Skeletal muscle tissue (tissue), 4 donors: ENCODE measurements around the gene HMSD. TPM values are rescaled to one million over a fixed set of nuclear protein-coding genes. Genes with fewer than 3 reads are reported as not detected.

Source experiments
- H3K27ac ChIP-seq: one replicate; pipeline ENCODE4 v1.7.0; 2013; ENCODE audit warnings: mild to moderate bottlenecking, low read depth, low read length, inconsistent platforms
- H3K27me3 ChIP-seq, 3 donors: one replicate each; pipeline ENCODE4 v1.7.0; 2013; ENCODE audit warnings: low read length in 3 of 3; ENCODE audit not compliant: control insufficient read depth in 3 of 3, insufficient read depth in 3 of 3
- H3K36me3 ChIP-seq, 3 donors: one replicate each; pipeline ENCODE4 v1.7.0; 2013; ENCODE audit warnings: low read length in 3 of 3; ENCODE audit not compliant: control insufficient read depth in 3 of 3, insufficient read depth in 3 of 3
- H3K4me1 ChIP-seq, 3 donors: one replicate each; pipeline ENCODE4 v1.7.0; 2013; ENCODE audit warnings: low read length in 3 of 3, mild to moderate bottlenecking in 3 of 3; ENCODE audit not compliant: control insufficient read depth in 3 of 3, insufficient read depth in 3 of 3
- H3K4me3 ChIP-seq, 3 donors: one replicate each; pipeline ENCODE4 v1.7.0; 2013; ENCODE audit warnings: low read length in 3 of 3
- H3K9ac ChIP-seq, 3 donors: one replicate each; pipeline ENCODE4 v1.7.0; 2013; ENCODE audit warnings: low read length in 3 of 3, mild to moderate bottlenecking in 3 of 3, moderate library complexity in 2 of 3, low read depth in 1 of 3
- H3K9me3 ChIP-seq, 3 donors: one replicate each; pipeline ENCODE4 v1.7.0; 2013; ENCODE audit warnings: low read length in 3 of 3; ENCODE audit not compliant: control insufficient read depth in 3 of 3
- total RNA-seq: library from RNA; depleted of rRNA; stranded (reverse); fragments of >200 nt; gene quantifications from one replicate; pipeline ENCODE4 v1.2.3, GENCODE V29; 2014
- donor health status: Osteomylitis.

HMSD gene
- total RNA-seq = not detected

GRCh38 chr18:63949068-63949737 lies at the start of gene HMSD:
TSS of gene HMSD (plus strand) at chr18:63949301. CDS start at chr18:63953456, 4,155 bp downstream.
- peaks cover 0 to 4% (median 3%) of the 10 kb centered on the region in 3 donors for H3K4me1 ChIP-seq
- no peak within 1 kb of the TSS for H3K9ac ChIP-seq
- H3K27ac ChIP-seq = no peak within 1 kb of the TSS
- H3K27me3 ChIP-seq = no peaks in the 10 kb centered on the region
- no peaks in the 10 kb centered on the region for H3K9me3 ChIP-seq
- no peaks in the 10 kb centered on the region for H3K36me3 ChIP-seq
- peak within 1 kb of the TSS in 2 of 3 donors; percentile 45 to 54 for H3K4me3 ChIP-seq

- Histone ChIP-seq H3K9me3 (no peaks in the 10 kb centered on the region), H3K27ac (no peak overlapping the region), H3K4me1 (no peaks in the 10 kb centered on the region)
These were observed 45.1 kb upstream of the HMSD start for GRCh38 chr18:63903851-63904570.

DNA sequence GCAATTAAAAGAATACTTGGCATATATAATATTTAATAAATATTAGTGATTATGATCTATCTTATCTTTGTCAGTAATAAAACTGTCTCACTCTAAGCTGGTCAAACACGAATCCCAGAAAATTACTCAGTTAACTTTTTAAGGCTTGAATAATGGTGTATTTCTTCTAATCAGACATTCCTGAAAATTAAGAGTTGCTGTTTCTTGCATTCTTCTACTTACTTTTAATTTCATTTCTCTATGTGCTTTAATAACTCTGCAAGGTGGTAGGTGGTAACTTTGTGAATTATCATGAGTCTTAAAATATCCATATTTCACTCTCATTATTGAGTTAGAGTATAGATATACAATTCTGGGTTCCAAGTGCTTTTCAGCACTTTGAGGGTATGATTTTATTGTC lies 44.4 kb upstream of the HMSD start:
- Histone ChIP-seq H3K4me3 (no peak overlapping the region), H3K27me3 (no peaks in the 10 kb centered on the region), H3K4me1 (no peaks in the 10 kb centered on the region), H3K9ac (no peak overlapping the region), H3K9me3 (no peaks in the 10 kb centered on the region), H3K27ac (no peak overlapping the region), H3K36me3 (no peaks in the 10 kb centered on the region)

More at GRCh38 chr18:63903851-63904570, 45.1 kb upstream of the HMSD start:
- Histone ChIP-seq H3K27me3 (no peaks in the 10 kb centered on the region), H3K9ac (no peak overlapping the region), H3K36me3 (no peaks in the 10 kb centered on the region), H3K4me3 (no peak overlapping the region)

DNA sequence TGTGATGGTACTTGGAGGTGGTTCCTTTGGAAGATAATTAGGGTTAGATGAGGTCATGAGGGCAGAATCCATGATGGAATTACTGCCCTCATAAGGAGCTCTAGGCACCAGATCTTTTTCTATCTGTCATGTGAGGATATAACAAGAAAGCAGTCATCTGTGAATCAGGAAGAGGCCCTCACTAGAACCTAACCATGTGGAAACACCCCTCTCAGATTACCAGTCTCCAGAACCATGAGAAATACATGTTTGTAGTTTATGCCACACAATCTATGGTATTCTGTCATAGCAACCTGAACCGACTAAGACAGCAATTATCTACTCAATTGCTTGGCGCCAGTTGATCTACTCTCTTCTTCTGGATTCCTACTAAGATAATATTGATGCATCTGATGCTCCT lies 43.7 kb upstream of the HMSD start:
- no peak overlapping the region for H3K4me3 ChIP-seq
- H3K4me1 ChIP-seq = no peaks in the 10 kb centered on the region
- no peak overlapping the region for H3K9ac ChIP-seq
- H3K36me3 ChIP-seq = no peaks in the 10 kb centered on the region
- H3K27ac ChIP-seq = no peak overlapping the region
- H3K9me3 ChIP-seq = no peaks in the 10 kb centered on the region
- no peaks in the 10 kb centered on the region for H3K27me3 ChIP-seq

DNA sequence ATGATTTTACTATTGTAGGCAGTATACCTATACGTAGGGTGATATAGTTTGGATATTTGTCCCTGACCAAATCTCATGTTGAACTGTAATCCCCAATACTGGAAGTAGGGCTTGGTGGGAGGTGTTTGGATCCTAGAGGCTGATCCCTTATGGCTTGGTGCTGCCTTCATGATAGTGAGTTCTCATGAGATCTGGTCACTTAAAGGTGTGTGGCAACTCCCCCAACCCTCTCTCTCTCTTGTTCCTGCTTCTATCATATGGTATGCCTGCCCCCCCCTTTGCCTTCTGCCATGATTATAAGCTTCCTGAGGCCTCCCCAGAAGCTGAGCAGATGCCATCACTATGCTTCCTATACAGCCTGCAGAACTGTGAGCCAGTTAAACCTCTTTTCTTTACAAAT lies 43.0 kb upstream of the HMSD start:
- Histone ChIP-seq H3K9me3 (no peaks in the 10 kb centered on the region), H3K27me3 (no peaks in the 10 kb centered on the region), H3K36me3 (no peaks in the 10 kb centered on the region), H3K9ac (no peak overlapping the region), H3K4me1 (no peaks in the 10 kb centered on the region), H3K4me3 (no peak overlapping the region), H3K27ac (no peak overlapping the region)

GRCh38 chr18:63907664-63908063 lies 41.4 kb upstream of the HMSD start, which contains the start of gene SERPINB10:
TSS of gene SERPINB10 (plus strand) at chr18:63907958. CDS start at chr18:63915511, 7,553 bp downstream.
- Histone ChIP-seq H3K9ac (no peak within 1 kb of the TSS), H3K9me3 (no peaks in the 10 kb centered on the region), H3K4me3 (no peak within 1 kb of the TSS), H3K36me3 (no peaks in the 10 kb centered on the region), H3K27ac (no peak within 1 kb of the TSS), H3K4me1 (no peaks in the 10 kb centered on the region), H3K27me3 (no peaks in the 10 kb centered on the region)

- H3K9ac ChIP-seq = no peak overlapping the region
- no peak overlapping the region for H3K27ac ChIP-seq
- H3K4me1 ChIP-seq = no peaks in the 10 kb centered on the region
- no peaks in the 10 kb centered on the region for H3K27me3 ChIP-seq
- H3K9me3 ChIP-seq = no peaks in the 10 kb centered on the region
- no peaks in the 10 kb centered on the region for H3K36me3 ChIP-seq
- H3K4me3 ChIP-seq = no peak overlapping the region
These were observed 40.2 kb upstream of the HMSD start for GRCh38 chr18:63908858-63909257.

DNA sequence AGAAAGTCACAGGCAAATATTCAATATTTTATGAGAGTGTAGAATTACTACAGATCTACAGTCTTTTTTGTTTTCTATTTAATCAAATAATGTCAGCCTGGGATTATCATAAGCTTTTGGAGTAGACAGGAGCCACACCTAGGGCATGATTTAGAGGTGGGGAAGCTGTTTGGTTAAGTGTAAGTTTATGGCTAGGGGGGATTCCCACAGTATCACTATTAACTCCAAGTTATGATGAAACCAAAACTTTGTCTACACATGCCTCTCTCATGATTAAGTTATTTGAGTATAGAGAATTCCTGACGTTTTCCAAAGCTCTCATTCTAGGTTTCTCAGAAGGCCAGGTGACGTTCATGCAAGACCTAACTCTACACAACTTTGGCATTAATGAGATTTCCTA lies 39.2 kb upstream of the HMSD start:
- Histone ChIP-seq H3K4me1 (no peaks in the 10 kb centered on the region), H3K4me3 (no peak overlapping the region), H3K27ac (no peak overlapping the region), H3K27me3 (no peaks in the 10 kb centered on the region), H3K9ac (no peak overlapping the region), H3K9me3 (no peaks in the 10 kb centered on the region), H3K36me3 (no peaks in the 10 kb centered on the region)

DNA sequence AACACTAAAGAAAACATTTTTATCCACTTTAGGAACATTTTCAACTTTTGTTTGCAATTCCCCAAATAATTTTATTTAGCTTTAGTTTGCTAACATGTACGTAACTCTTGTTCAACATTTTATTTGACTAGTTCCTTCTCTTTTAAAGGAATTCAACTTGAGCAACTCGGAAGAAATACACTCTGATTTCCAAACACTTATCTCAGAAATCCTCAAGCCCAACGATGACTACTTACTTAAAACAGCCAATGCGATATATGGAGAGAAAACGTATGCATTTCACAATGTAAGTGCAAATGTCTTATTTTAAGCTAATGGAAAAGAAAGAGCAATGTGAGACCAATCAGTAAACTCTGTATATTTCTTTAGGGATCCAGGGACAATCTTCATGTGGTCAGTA lies 31.3 kb upstream of the HMSD start:
- no peaks in the 10 kb centered on the region for H3K27me3 ChIP-seq
- H3K9ac ChIP-seq = no peak overlapping the region
- H3K4me1 ChIP-seq = no peaks in the 10 kb centered on the region
- H3K9me3 ChIP-seq = no peaks in the 10 kb centered on the region
- no peak overlapping the region for H3K4me3 ChIP-seq
- no peaks in the 10 kb centered on the region for H3K36me3 ChIP-seq
- no peak overlapping the region for H3K27ac ChIP-seq

DNA sequence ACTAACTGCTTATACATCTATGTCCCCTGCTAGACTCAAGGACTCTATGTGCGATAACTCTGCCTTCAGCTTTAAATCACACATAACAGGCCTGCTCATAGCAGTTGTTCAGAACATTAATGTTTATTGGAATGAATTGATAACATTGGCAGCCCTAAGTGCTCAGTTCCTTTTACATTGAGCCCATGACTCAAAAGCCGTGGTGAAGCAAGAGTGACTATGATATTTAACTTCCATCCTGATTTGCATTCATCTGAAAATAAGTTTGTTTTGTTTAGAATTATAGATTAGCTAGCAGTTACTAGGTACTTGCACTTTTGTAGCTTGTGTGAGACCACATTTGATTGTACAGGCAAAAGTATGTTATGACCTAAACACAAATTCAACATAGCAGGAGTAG lies 27.1 kb upstream of the HMSD start:
- no peaks in the 10 kb centered on the region for H3K9me3 ChIP-seq
- H3K27me3 ChIP-seq = peaks cover 0 to 2% (median 0%) of the 10 kb centered on the region in 3 donors
- no peaks in the 10 kb centered on the region for H3K4me1 ChIP-seq
- no peaks in the 10 kb centered on the region for H3K36me3 ChIP-seq
- no peak overlapping the region for H3K4me3 ChIP-seq
- no peak overlapping the region for H3K9ac ChIP-seq
- H3K27ac ChIP-seq = no peak overlapping the region
